ENCODE measurements around the gene LRRC49.

- TF ChIP-seq POLR2A (IDR thresholded peaks at IDR 0.05) (no peak), POLR2AphosphoS5 (IDR thresholded peaks at IDR 0.05) (no peak), CTCF (IDR thresholded peaks at IDR 0.05) (no peak), EP300 (IDR thresholded peaks at IDR 0.05) (no peak)
These were observed 187.5 kb downstream of the LRRC49 start for GRCh38 chr15:71080166-71080565.
